Measurements from ENCODE around the gene SCP2.

DNA sequence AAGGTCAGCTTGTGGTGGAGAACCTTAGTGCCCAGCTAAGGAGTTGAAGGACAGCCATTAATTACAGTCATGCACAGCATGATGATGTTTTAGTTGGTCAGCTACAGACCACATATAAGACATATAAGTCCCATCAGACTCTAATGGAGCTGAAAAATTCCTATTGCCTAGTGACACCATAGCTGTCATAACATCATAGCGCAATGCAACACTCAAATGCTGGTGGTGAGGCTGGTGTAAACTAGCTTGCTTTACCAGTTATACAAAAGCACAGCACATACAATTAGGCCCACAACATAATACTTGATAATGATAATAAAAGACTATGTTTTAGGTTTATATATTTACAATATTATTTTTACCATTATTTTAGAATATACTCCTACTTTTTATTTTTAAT, 9.5 kb upstream of the SCP2 start:
- TF ChIP-seq EZH2 (IDR thresholded peaks at IDR 0.05; ENCODE audit: borderline replicate concordance, low read depth, low read length, severe bottlenecking), result no peak
- TF ChIP-seq, protein P1, sequence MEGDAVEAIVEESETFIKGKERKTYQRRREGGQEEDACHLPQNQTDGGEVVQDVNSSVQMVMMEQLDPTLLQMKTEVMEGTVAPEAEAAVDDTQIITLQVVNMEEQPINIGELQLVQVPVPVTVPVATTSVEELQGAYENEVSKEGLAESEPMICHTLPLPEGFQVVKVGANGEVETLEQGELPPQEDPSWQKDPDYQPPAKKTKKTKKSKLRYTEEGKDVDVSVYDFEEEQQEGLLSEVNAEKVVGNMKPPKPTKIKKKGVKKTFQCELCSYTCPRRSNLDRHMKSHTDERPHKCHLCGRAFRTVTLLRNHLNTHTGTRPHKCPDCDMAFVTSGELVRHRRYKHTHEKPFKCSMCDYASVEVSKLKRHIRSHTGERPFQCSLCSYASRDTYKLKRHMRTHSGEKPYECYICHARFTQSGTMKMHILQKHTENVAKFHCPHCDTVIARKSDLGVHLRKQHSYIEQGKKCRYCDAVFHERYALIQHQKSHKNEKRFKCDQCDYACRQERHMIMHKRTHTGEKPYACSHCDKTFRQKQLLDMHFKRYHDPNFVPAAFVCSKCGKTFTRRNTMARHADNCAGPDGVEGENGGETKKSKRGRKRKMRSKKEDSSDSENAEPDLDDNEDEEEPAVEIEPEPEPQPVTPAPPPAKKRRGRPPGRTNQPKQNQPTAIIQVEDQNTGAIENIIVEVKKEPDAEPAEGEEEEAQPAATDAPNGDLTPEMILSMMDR (IDR thresholded peaks at IDR 0.05; ENCODE audit: borderline replicate concordance, extremely low read depth, low read length, poor library complexity, severe bottlenecking), result no peak

All from DND-41 (cell line).